Measurements from ENCODE around the gene UCK1.

The UCK1 gene

DNA sequence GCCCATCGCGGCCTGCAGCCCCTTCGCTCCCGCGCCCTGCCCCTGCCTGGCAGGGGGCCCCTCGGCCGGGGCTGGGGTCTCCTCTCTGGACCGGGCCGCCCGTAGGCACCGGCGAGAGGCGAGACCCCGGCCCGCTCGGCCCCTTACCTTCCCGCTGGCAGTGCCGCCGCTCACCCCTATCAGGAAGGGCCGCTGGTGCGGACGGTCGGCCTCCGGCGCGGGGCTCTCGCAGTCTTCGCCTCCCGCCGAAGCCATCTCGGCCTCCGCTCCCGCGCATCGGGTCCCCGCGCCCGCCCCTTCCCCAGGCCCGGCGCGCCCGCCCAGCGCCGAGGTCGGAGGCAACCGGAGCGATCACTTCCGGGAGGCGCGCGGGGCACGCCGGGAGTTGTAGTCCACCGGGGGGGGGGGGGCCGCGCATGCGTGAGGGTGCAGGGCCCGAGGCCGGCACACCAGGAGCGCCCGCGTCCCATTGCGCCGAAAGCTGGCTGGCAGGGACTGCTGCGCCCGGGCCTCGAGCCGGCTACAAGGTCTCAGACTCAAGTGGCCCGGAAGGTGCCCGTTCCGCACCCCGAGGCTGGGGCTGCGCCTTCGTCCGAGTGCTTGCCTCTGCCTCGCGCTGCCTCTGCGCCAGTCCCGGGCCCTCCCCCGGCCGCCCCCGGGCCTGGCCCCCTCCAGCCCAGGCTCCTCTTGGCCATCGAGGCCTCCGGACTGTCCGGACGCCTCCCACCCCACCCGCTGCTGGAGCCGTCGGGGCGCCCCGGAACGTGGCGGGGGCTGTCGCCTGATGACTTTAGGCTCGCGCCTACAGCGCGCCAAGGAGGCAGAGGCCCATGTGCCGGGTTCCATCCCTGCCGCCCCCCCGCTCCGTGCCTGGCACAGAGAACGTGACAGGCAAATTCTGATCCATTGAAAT, at the start of gene UCK1:
Gene UCK1, minus strand, starts transcription at position 344 of the 913 bp plus-strand sequence. Its CDS starts 89 bp downstream, at position 255.
- TF ChIP-seq, protein P1, sequence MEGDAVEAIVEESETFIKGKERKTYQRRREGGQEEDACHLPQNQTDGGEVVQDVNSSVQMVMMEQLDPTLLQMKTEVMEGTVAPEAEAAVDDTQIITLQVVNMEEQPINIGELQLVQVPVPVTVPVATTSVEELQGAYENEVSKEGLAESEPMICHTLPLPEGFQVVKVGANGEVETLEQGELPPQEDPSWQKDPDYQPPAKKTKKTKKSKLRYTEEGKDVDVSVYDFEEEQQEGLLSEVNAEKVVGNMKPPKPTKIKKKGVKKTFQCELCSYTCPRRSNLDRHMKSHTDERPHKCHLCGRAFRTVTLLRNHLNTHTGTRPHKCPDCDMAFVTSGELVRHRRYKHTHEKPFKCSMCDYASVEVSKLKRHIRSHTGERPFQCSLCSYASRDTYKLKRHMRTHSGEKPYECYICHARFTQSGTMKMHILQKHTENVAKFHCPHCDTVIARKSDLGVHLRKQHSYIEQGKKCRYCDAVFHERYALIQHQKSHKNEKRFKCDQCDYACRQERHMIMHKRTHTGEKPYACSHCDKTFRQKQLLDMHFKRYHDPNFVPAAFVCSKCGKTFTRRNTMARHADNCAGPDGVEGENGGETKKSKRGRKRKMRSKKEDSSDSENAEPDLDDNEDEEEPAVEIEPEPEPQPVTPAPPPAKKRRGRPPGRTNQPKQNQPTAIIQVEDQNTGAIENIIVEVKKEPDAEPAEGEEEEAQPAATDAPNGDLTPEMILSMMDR (IDR thresholded peaks at IDR 0.05; ENCODE audit: extremely low read depth, missing control alignments) = no peak
- DNase-seq (ENCODE audit: low spot score) = peak; percentile 100

DNA sequence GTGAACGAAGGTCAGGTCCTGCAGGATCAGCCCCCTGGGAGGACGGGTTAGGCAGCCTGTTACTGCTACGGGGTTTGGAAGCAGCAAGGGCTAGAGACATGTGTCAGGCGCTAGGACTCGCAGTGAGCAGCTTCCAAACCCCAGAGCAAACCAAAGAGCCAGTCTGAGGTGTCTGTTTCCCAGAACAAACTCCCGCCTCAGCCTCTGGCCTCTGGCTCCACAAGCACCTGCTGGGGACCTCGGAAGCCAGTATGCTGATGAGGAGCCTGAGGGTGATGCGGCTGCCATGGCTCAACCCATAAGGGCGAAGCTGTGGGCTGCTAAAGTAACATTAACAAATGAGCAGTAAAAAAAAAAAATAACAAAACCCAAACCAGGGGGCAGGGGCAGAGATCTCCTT, 49.3 kb upstream of the UCK1 start:
- TF ChIP-seq, protein P1 (IDR thresholded peaks at IDR 0.05; ENCODE audit: extremely low read depth, missing control alignments) = no peak
- DNase-seq (ENCODE audit: low spot score) = no peak

DNA sequence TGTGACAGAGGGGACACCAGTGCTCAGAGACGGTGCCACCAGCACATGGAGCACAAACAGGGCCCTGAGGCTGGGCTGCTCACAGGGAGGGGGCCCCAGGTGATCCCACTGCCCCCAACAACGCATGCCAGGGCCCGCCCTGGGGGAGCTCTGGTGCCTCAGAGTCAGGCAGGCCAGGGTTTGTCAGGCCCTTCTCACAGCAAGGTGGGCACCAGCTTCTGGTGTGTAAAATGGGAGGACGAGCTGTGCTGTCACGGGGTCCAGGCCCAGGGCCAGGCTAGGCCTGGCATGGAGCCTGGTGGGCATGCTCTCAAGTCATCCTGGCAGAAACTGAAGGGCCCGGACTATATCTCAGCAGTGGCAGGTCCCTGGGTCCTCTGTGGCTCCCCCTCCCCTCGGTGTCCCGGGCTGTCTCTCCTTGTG, 48.7 kb upstream of the UCK1 start:
- DNase-seq (ENCODE audit: low spot score) = no peak
- TF ChIP-seq, protein P1 (IDR thresholded peaks at IDR 0.05; ENCODE audit: extremely low read depth, missing control alignments) = no peak

DNA sequence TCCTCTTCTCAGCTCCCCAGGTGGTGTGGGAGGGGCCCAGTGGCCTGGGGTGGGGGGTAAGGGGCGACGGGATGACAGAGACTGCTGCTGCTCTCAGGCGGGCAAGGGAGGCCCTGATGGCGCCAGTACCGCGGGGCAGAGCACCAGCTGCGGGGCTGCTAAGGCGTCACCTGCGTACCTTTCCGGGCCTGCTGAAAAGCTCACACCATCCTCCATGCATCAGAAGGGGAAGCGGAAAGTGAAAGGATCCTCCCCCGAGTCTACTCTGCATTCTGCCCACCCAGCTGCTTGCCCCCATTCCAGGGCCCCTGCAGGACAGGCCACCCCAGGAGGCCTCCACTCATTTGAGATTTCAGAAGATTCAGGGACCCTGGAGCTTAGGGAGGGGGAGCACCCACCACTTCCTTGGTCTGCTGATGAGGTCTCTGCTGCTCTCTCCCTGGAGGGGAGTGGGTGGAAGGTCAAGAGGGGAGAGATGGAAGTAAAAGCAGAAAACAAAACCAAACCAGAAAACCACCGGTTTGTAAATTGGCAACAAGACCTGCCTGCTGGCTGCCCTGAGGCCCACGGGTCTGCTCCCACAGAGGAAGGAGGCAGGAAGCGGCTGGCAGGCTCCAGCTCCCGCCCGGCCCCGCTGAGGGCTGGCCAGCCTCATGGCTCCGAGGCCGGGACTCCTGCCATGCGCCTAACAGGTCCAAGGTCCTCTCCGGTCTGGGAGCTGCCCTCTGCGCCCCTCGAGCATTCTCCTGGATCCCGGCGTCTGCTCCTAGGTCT, 47.9 kb upstream of the UCK1 start:
- DNase-seq (ENCODE audit: low spot score) = peak; percentile 75
- TF ChIP-seq, protein P1 (IDR thresholded peaks at IDR 0.05; ENCODE audit: extremely low read depth, missing control alignments) = no peak

DNA sequence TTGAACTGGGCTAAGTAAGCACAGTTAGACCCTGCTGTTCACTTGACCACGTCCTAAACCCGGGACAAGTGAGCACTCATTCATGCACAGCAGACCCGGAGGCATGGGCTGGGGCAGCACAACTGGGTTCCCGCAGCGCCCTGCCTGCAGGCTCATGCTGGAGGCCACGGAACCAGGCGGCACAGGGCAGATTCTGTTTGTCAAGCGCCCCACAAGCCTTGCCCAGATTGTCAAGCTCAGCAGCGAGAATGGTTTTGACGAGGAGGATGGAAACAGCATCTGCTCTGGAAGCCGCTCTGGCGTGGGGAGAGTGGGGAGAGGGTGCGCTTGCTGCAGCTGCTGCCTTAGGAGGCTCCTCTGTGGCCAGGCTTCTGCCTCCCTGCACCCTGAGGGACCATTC, 47.0 kb upstream of the UCK1 start:
- TF ChIP-seq, protein P1 (IDR thresholded peaks at IDR 0.05; ENCODE audit: extremely low read depth, missing control alignments) = no peak
- DNase-seq (ENCODE audit: low spot score) = no peak

DNA sequence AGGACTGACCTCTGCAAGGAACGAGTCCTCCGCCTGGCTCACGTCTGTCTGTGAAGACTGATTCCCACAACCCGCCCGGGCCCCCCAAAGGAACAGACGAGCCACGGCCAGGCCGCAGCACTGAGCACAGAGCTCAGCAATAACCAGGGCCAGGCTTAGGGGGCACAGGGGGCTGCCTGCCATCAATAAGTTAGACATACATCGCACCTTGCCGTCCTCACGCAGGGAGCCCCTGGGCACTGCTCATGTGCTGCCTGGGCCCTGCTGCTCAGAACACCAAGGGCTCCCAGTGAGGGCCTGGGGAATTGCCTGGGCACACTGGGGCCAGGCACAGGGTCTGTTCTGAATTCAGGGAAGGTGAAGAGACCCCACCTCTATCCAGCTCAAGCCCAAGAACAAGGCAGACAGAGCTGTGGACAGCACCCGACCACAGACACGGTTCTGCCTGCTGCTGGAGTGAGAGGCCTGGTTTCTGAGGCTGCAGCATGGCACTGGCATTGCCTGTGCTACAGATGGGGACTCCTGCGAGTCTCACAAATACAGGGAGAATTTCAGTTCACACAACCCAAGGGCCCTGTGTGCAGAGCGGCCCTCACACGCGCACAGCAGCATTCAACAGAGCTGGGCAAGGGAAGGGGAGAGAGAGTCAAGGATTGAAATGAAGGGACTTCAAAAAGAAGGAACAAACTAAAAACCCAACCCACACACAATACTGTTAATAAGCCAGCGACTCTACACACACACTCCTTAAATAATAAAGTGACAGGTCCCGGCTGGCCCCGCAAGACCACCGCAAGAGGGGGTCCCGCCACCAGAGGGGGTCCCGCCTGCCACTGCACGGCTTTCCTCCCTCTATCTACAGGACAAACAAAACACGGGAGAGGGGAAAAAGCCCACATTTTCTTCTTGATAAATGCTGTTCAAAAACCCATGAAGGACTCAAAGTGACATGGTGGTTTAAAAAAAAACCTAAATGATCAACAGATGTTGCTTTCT, 46.2 kb upstream of the UCK1 start:
- no peak for DNase-seq (ENCODE audit: low spot score)
- TF ChIP-seq, protein P1 (IDR thresholded peaks at IDR 0.05; ENCODE audit: extremely low read depth, missing control alignments) = no peak
